K562 (cell line): ENCODE measurements around the gene PLEKHG3. TPM values are rescaled to one million over a fixed set of nuclear protein-coding genes. Genes with fewer than 3 reads are reported as not detected.

Source experiments
- ATAC-seq: fragments of 200-7000 bp; cut with Tn5 transposase; 3 replicates; pipeline ENCODE4 v1.9.1; 2020; ENCODE audit warnings: moderate library complexity
- BruUV-seq: library from RNA; stranded (reverse); fragments of 400-500 nt; replicated peaks from 2 replicates; lab custom pipeline; 2021; lab: Mats Ljungman, UMichigan
- CTCF ChIA-PET: fragments of 300-600 bp; formaldehyde crosslinking; extraction: SDS; loops from one replicate; lab custom pipeline; 2021; ENCODE audit warnings: low intra/inter-chr PET ratio; lab: Yijun Ruan, JAX
- POLR2A ChIA-PET: fragments of 300-600, 350-650 bp; sonication (Branson Sonifier 250); formaldehyde crosslinking; extraction: SDS; loops from one replicate; lab custom pipeline; 2021; ENCODE audit warnings: antibody characterized with exemption, inconsistent platforms; lab: Yijun Ruan, JAX
- DNase-seq, 4 experiments: peaks; one replicate each; pipeline versions ENCODE4 v3.0.0 to v3.0.0-alpha.2; 2011 to 2018; ENCODE audit warnings: low spot score in 3 of 4, mixed read lengths in 3 of 4; ENCODE audit errors: extremely low read depth in 1 of 4
- FAIRE-seq: peaks from 2 replicates; lab custom pipeline; 2011; peaks lifted over from hg19 to GRCh38; lab: Jason Lieb, UNC
- H2AFZ ChIP-seq: 2 replicates; pipeline ENCODE4 v1.6.0; 2011; ENCODE audit warnings: low read depth, low read length, control low read depth, inconsistent platforms
- H3K27ac ChIP-seq: fragments of 200-600 bp; 3 replicates; pipeline ENCODE4 v1.8.0; 2011; ENCODE audit warnings: low read depth, mild to moderate bottlenecking, control low read depth, inconsistent platforms, low read length, moderate library complexity, mixed read lengths; ENCODE audit errors: extremely low read depth
- H3K27me3 ChIP-seq, 2 experiments: fragments of 300-600 bp in 1 of 2; 2 replicates in 1 of 2; 3 replicates in 1 of 2; pipeline versions ENCODE4 v1.6.0 to v1.8.0; 2011; ENCODE audit warnings: inconsistent platforms in 2 of 2, low read length in 2 of 2, mild to moderate bottlenecking in 1 of 2, mixed read lengths in 1 of 2, moderate library complexity in 1 of 2; ENCODE audit not compliant: control insufficient read depth in 2 of 2, insufficient read depth in 2 of 2
- H3K36me3 ChIP-seq: fragments of 300-600 bp; 3 replicates; pipeline ENCODE4 v1.8.0; 2011; ENCODE audit warnings: mild to moderate bottlenecking, low read length, inconsistent platforms; ENCODE audit not compliant: control insufficient read depth, insufficient read depth
- H3K4me1 ChIP-seq, 2 experiments: fragments of 200-600 bp in 1 of 2; replicated peaks in 1 of 2; 2 replicates in 1 of 2; 3 replicates in 1 of 2; pipeline versions ENCODE4 v1.5.1 to v1.8.0; 2011; ENCODE audit warnings: inconsistent platforms in 2 of 2, low read length in 2 of 2, mild to moderate bottlenecking in 1 of 2, mixed read lengths in 1 of 2, moderate library complexity in 1 of 2; ENCODE audit not compliant: control insufficient read depth in 2 of 2, insufficient read depth in 2 of 2
- H3K4me2 ChIP-seq: 2 replicates; pipeline ENCODE4 v1.6.1; 2011; ENCODE audit warnings: low read length, control low read depth, inconsistent platforms, mixed read lengths; ENCODE audit not compliant: insufficient read depth
- H3K4me3 ChIP-seq: fragments of 200-600 bp; sonication (generic), shearing (Covaris generic); 2 replicates; pipeline ENCODE4 v1.5.1; 2016; ENCODE audit warnings: control low read depth, inconsistent platforms
- H3K79me2 ChIP-seq: fragments of 200-600 bp; 3 replicates; pipeline ENCODE4 v1.8.0; 2011; ENCODE audit warnings: low read length, inconsistent platforms; ENCODE audit not compliant: control insufficient read depth, insufficient read depth
- H3K9ac ChIP-seq, 2 experiments: 2 replicates each; pipeline versions ENCODE4 v1.6.0 to v1.6.1; 2011; ENCODE audit warnings: low read depth in 2 of 2, low read length in 2 of 2, control low read depth in 1 of 2, inconsistent platforms in 1 of 2, mild to moderate bottlenecking in 1 of 2, mixed read lengths in 1 of 2; ENCODE audit not compliant: insufficient read depth in 1 of 2
- H3K9me1 ChIP-seq: one replicate; pipeline ENCODE4 v1.6.0; 2011; ENCODE audit warnings: inconsistent platforms, mild to moderate bottlenecking, low read length, moderate library complexity; ENCODE audit not compliant: control insufficient read depth, insufficient read depth
- H3K9me3 ChIP-seq: replicated peaks from 2 replicates; pipeline ENCODE4 v1.5.1; 2011; ENCODE audit warnings: low read depth, low read length, inconsistent platforms; ENCODE audit not compliant: control insufficient read depth, insufficient read depth
- H4K20me1 ChIP-seq: replicated peaks from 2 replicates; pipeline ENCODE4 v1.6.1; 2011; ENCODE audit warnings: low read length, inconsistent platforms, mixed read lengths; ENCODE audit not compliant: control insufficient read depth, insufficient read depth
- ARHGAP35 ChIP-seq: fragments of 450-650 bp; IDR thresholded peaks from 2 replicates; pipeline ENCODE4 v1.6.1; 2018; ENCODE audit not compliant: partially characterized antibody
- BCLAF1 ChIP-seq, 2 experiments: fragments of 450-650 bp in 1 of 2; IDR thresholded peaks; 2 replicates each; pipeline ENCODE4 v1.6.1; 2011 to 2017; ENCODE audit warnings: low read depth in 2 of 2, antibody characterized with exemption in 1 of 2, borderline replicate concordance in 1 of 2, low read length in 1 of 2, mild to moderate bottlenecking in 1 of 2, mixed read lengths in 1 of 2; ENCODE audit not compliant: control insufficient read depth in 1 of 2
- BRF1 ChIP-seq: IDR thresholded peaks from 3 replicates; pipeline ENCODE4 v1.6.1; 2011; ENCODE audit warnings: borderline replicate concordance, mild to moderate bottlenecking; ENCODE audit not compliant: insufficient read length; ENCODE audit errors: extremely low read depth
- CBX5 ChIP-seq: IDR thresholded peaks from 2 replicates; pipeline ENCODE4 v1.6.1; 2014; ENCODE audit warnings: low read depth, borderline replicate concordance
- CREB3 ChIP-seq: fragments of 450-650 bp; conservative IDR thresholded peaks from 2 replicates; pipeline ENCODE4 v1.6.1; 2016; ENCODE audit warnings: missing genetic modification characterization, low read depth, mild to moderate bottlenecking, missing compliant biosample characterization, moderate library complexity
- ELF4 ChIP-seq: fragments of 450-650 bp; formaldehyde crosslinking; IDR thresholded peaks from 2 replicates; pipeline ENCODE4 v1.4.0; 2022; ENCODE audit warnings: missing genetic modification characterization
- MBD2 ChIP-seq: sonication (generic); IDR thresholded peaks from 2 replicates; pipeline ENCODE4 v1.6.1; 2016; ENCODE audit warnings: low read depth, borderline replicate concordance
- MEF2A ChIP-seq: IDR thresholded peaks from 2 replicates; pipeline ENCODE4 v1.6.1; 2011; ENCODE audit warnings: low read depth, mild to moderate bottlenecking, low read length, moderate library complexity; ENCODE audit not compliant: control insufficient read depth
- NR1H2 ChIP-seq: sonication (generic); formaldehyde crosslinking; IDR thresholded peaks from 2 replicates; pipeline ENCODE4 v1.4.0; 2020; ENCODE audit warnings: mild to moderate bottlenecking, missing genetic modification reagents
- RHOXF2B ChIP-seq: fragments of 250-450 bp; sonication (Bioruptor Pico); conservative IDR thresholded peaks from 2 replicates; pipeline ENCODE4 v1.5.1; 2021
- TOE1 ChIP-seq, 2 experiments: fragments of 450-650 bp in 1 of 2; sonication (generic) in 1 of 2; formaldehyde crosslinking in 1 of 2; IDR thresholded peaks; 2 replicates each; pipeline versions ENCODE4 v1.7.1 to v1.8.0; 2016 to 2022; ENCODE audit warnings: borderline replicate concordance in 2 of 2, mild to moderate bottlenecking in 2 of 2, antibody characterized with exemption in 1 of 2, inconsistent platforms in 1 of 2, low read depth in 1 of 2, missing genetic modification reagents in 1 of 2, moderate library complexity in 1 of 2
- ZBTB8A ChIP-seq: fragments of 450-650 bp; IDR thresholded peaks from 2 replicates; pipeline ENCODE4 v1.6.1; 2018; ENCODE audit warnings: mild to moderate bottlenecking, moderate library complexity; ENCODE audit not compliant: partially characterized antibody
- ZNF316 ChIP-seq: fragments of 450-650 bp; IDR thresholded peaks from 2 replicates; pipeline ENCODE4 v1.6.1; 2016
- ZNF75A ChIP-seq: fragments of 450-650 bp; formaldehyde crosslinking; IDR thresholded peaks from 2 replicates; pipeline ENCODE4 v1.4.0; 2020; ENCODE audit warnings: mild to moderate bottlenecking
- WGBS: fragments of 100-300 bp; shearing (Covaris generic); methylation state at CpG from one replicate; pipeline ENCODE4 v1.1.6; 2016; ENCODE audit warnings: low coverage, mixed read lengths; ENCODE audit not compliant: insufficient coverage; ENCODE audit errors: missing lambda C conversion rate; 5-methylcytosine and 5-hydroxymethylcytosine counted together
- in situ Hi-C: fragments of 300-500 bp; cut with MboI; formaldehyde crosslinking; loops from 4 replicates; pipeline ENCODE4 v1.15.0; 2018; ENCODE audit warnings: inconsistent platforms, mixed read lengths
- intact Hi-C: fragments of 100-400 bp; cut with micrococcal nuclease; formaldehyde crosslinking; loops from 2 replicates; pipeline ENCODE4 v1.14.2; 2022
- polyA plus RNA-seq, 8 experiments: library from polyadenylated mRNA; depleted of rRNA in 4 of 8; stranded (reverse) in 5 of 8; unstranded in 3 of 8; fragments of >200 nt; fragmentation: Nextera tagmentation in 2 of 8; fragmentation: Illumina TruSeq in 1 of 8; extraction: Ambion mirVana in 2 of 8; extraction: Trizol in 1 of 8; gene quantifications; 2 replicates each; pipeline versions ENCODE4 v1.2.1 to v1.2.3, GENCODE V29; 2011 to 2014; ENCODE audit warnings: inconsistent platforms in 1 of 8, missing spikeins in 1 of 8
- total RNA-seq, 7 experiments: library from RNA; depleted of rRNA in 6 of 7; stranded (reverse); fragments of >200 nt in 6 of 7; fragmentation: Illumina TruSeq in 2 of 7; extraction: Trizol in 2 of 7; gene quantifications; 2 replicates each; pipeline versions ENCODE4 v1.2.1 to v1.2.3, GENCODE V29; 2011 to 2021; ENCODE audit warnings: low replicate concordance in 1 of 7

PLEKHG3 gene
- total and polyA plus RNA-seq, 9 of the 15 experiments (the other 6 are each of a cell fraction or from before 2014, with no cell fraction given), result 0.04 to 0.16 TPM; not detected in 7

DNA sequence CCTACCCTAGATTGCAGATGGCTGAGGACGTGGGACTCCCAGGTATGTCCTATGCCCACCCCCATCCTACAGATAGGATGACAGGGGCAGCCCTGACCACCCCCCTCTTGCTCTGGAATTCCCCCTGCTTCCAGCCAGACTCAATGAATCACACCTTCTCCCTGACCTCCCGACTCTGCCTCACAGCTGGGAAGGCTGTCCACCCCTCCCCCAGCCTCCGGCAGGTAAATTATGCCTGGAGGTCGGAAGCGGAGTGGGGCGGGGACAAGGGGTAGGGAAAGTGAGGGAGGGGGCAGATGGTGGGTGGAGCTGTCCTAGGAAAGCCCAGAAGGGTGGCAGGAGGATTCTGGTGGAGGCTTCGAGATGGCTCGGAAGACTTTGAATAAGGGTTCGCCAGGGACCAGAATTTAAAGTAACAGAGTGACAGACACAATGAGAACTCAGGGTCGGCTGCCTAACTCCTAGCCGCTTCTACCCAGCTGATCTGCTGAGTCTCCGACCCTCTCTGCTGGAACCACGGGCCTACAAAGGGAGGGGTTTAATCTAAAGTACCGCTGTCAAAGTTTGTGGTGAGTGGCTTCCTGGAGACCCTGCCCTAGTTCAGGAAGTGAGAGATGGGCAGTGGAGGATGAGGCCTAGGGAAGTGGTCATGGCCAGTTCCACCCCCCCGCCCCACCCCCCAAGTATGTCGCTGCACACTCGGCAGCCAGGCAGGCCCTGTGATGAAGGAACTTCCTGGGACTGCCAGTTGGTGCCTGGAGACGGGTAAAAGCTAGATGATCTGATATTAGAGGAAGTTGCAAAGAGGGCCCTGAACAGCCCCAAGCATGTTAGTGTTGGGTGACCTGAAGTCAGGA, 4.2 kb downstream of the PLEKHG3 start (continued):
- no peak for TF ChIP-seq TOE1 (IDR thresholded peaks at IDR 0.05; ENCODE audit: borderline replicate concordance)
- no peak for TF ChIP-seq TOE1 (CRISPR knock-in tag; IDR thresholded peaks at IDR 0.05; ENCODE audit: borderline replicate concordance, low read depth)
- no peak for TF ChIP-seq NR1H2 (CRISPR knock-in tag)

DNA sequence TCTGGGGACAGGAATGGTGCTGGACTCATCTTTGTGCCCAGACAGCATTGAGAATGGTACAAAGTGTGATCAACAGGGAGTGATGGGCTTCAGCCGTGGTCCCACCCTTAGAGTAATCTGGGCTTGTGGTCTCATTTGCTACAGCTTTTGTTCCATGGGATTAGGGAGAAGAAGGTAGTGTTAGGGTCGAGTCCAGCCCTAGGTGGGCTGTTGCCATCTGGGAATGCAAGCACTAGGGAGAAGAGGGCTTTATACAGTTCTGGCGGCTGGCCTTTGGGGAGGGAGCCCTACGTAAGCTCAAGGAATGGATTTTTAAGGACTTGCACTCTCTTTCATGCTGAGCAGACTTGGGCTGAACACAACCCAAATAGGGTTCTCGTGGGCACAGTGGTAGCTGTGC, 4.9 kb downstream of the PLEKHG3 start:
- no TSS peak for BruUV-seq
- ChIA-PET CTCF (no interaction called here), POLR2A (interaction anchor here (0.7 kb wide), 1 partner anchor 832 kb away, joined by 3 read pairs; no protein-coding TSS in a partner anchor)
- Histone ChIP-seq H3K27ac (no peak overlapping the region), H3K79me2 (no peaks in the 10 kb centered on the region), H3K4me2 (no peak overlapping the region), H3K9me3 (no peaks in the 10 kb centered on the region), H2AFZ (no peak overlapping the region), H3K27me3 (peaks cover 16 to 59% of the 10 kb centered on the region in 2 experiments; a peak in 4 of 5 replicates), H3K9me1 (no peaks in the 10 kb centered on the region), H3K9ac (no peak overlapping the region), H3K4me1 (peaks cover 0 to 10% of the 10 kb centered on the region in 2 experiments; a peak in 2 of 5 replicates), H3K36me3 (no peaks in the 10 kb centered on the region), H4K20me1 (no peaks in the 10 kb centered on the region), H3K4me3 (no peak overlapping the region)
- intact Hi-C loops, result no loop called here
- FAIRE-seq, result no peak
- 0% methylated on average over 4 of the region's 5 CpGs for WGBS
- TF ChIP-seq BCLAF1 (IDR thresholded peaks at IDR 0.05; ENCODE audit: borderline replicate concordance in 1 of 2, control insufficient read depth in 1 of 2, low read depth in 2 of 2, low read length in 1 of 2) (no peak), ARHGAP35 (no peak), ZBTB8A (no peak), RHOXF2B (CRISPR knock-in tag) (no peak), ZNF75A (no peak), ELF4 (CRISPR knock-in tag) (no peak), BRF1 (no peak), CREB3 (tag) (no peak), ZNF316 (no peak), MBD2 (no peak), MEF2A (no peak), CBX5 (no peak)
- no peak for ATAC-seq
- no peak for DNase-seq
- in situ Hi-C loops, result no loop called here
